ENCODE data around the gene KRTAP9-2. TPM values are rescaled to one million over a fixed set of nuclear protein-coding genes. Genes with fewer than 3 reads are reported as not detected.
"Not testable (repeated sequence)": the region's sequence is repeated elsewhere in the genome, so short reads cannot be mapped to it uniquely, and the experiment has no call there.

Gene KRTAP9-2
- total RNA-seq, 1 donor from 2014 or later: not detected

DNA sequence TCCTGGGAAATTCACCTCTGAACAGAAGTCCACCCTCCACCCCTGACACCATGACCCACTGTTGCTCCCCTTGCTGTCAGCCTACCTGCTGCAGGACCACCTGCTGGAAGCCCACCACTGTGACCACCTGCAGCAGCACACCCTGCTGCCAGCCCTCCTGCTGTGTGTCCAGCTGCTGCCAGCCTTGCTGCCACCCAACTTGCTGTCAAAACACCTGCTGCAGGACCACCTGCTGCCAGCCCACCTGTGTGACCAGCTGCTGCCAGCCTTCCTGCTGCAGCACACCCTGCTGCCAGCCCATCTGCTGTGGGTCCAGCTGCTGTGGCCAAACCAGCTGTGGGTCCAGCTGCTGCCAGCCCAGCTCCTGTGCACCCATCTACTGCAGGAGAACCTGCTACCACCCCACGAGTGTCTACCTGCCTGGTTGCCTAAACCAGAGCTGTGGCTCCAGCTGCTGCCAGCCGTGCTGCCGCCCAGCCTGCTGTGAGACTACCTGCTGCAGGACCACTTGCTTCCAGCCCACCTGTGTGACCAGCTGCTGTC lies 49.3 kb downstream of the KRTAP9-2 start, which contains the start of gene KRTAP9-7:
KRTAP9-7 (plus strand) TSS at position 51 of the 543 bp plus-strand sequence; CDS start at position 51, 0 bp downstream.
- ATAC-seq (ENCODE audit: poor library complexity); intact Hi-C loops (cut with DNase I): not testable (repeated sequence)
- peak; percentile 30 for DNase-seq

Other genes with a start within 250 kb of the KRTAP9-2 start
- gene KRT40, start 242.3 kb upstream of the KRTAP9-2 start, total RNA-seq: not detected
- gene KRTAP3-3, start 232.5 kb upstream of the KRTAP9-2 start, total RNA-seq: not detected
- not detected for gene KRTAP3-2, start 226.7 kb upstream of the KRTAP9-2 start, total RNA-seq
- not detected for gene KRTAP3-1, start 217.5 kb upstream of the KRTAP9-2 start, total RNA-seq
- not detected for gene KRTAP1-5, start 199.4 kb upstream of the KRTAP9-2 start, total RNA-seq
- not detected for gene KRTAP1-4, start 196.5 kb upstream of the KRTAP9-2 start, total RNA-seq
- gene KRTAP1-3, start 191.8 kb upstream of the KRTAP9-2 start, total RNA-seq: not detected
- not detected for gene KRTAP1-1, start 185.2 kb upstream of the KRTAP9-2 start, total RNA-seq
- gene KRTAP2-1, start 179.3 kb upstream of the KRTAP9-2 start, total RNA-seq: not detected
- not detected for gene KRTAP2-2, start 171.4 kb upstream of the KRTAP9-2 start, total RNA-seq
- gene KRTAP2-3, start 166.5 kb upstream of the KRTAP9-2 start, total RNA-seq: not detected
- gene KRTAP2-4, start 160.8 kb upstream of the KRTAP9-2 start, total RNA-seq: not detected
- not detected for gene KRTAP4-7, start 142.5 kb upstream of the KRTAP9-2 start, total RNA-seq
- not detected for gene KRTAP4-8, start 128.5 kb upstream of the KRTAP9-2 start, total RNA-seq
- not detected for gene KRTAP4-16, start 124.4 kb upstream of the KRTAP9-2 start, total RNA-seq
- gene KRTAP4-9, start 121.3 kb upstream of the KRTAP9-2 start, total RNA-seq: not detected
- gene KRTAP4-11, start 108.3 kb upstream of the KRTAP9-2 start, total RNA-seq: not detected
- gene KRTAP4-12, start 102.5 kb upstream of the KRTAP9-2 start, total RNA-seq: not detected
- not detected for gene KRTAP4-6, start 86.1 kb upstream of the KRTAP9-2 start, total RNA-seq
- not detected for gene KRTAP4-5, start 76.8 kb upstream of the KRTAP9-2 start, total RNA-seq
- not detected for gene KRTAP4-4, start 65.9 kb upstream of the KRTAP9-2 start, total RNA-seq
- not detected for gene KRTAP4-3, start 58.4 kb upstream of the KRTAP9-2 start, total RNA-seq
- gene KRTAP4-2, start 48.4 kb upstream of the KRTAP9-2 start, total RNA-seq: not detected
- not detected for gene KRTAP4-1, start 41.7 kb upstream of the KRTAP9-2 start, total RNA-seq
- gene KRTAP9-1, start 36.8 kb upstream of the KRTAP9-2 start, total RNA-seq: not detected
- not detected for gene KRTAP9-3, start 5.8 kb downstream of the KRTAP9-2 start, total RNA-seq
- not detected for gene KRTAP9-8, start 11.4 kb downstream of the KRTAP9-2 start, total RNA-seq
- not detected for gene KRTAP9-4, start 23.0 kb downstream of the KRTAP9-2 start, total RNA-seq
- not detected for gene KRTAP9-9, start 28.7 kb downstream of the KRTAP9-2 start, total RNA-seq
- not detected for gene KRTAP9-6, start 38.7 kb downstream of the KRTAP9-2 start, total RNA-seq
- not detected for gene KRTAP9-7, start 49.0 kb downstream of the KRTAP9-2 start, total RNA-seq
- gene KRTAP29-1, start 76.2 kb downstream of the KRTAP9-2 start, total RNA-seq: not detected
- not detected for gene KRTAP16-1, start 82.7 kb downstream of the KRTAP9-2 start, total RNA-seq
- gene KRTAP17-1, start 89.1 kb downstream of the KRTAP9-2 start, total RNA-seq: not detected
- not detected for gene KRT33A, start 124.2 kb downstream of the KRTAP9-2 start, total RNA-seq
- not detected for gene KRT33B, start 143.2 kb downstream of the KRTAP9-2 start, total RNA-seq
- not detected for gene KRT34, start 155.7 kb downstream of the KRTAP9-2 start, total RNA-seq
- not detected for gene KRT31, start 171.0 kb downstream of the KRTAP9-2 start, total RNA-seq
- gene KRT37, start 197.9 kb downstream of the KRTAP9-2 start, total RNA-seq: not detected
- not detected for gene KRT38, start 214.3 kb downstream of the KRTAP9-2 start, total RNA-seq
- gene KRT32, start 240.7 kb downstream of the KRTAP9-2 start, total RNA-seq: not detected